Thoracic aorta endothelial cell (primary cell): ENCODE results near the gene TMEM140. TPM values are rescaled to one million over a fixed set of nuclear protein-coding genes. Genes with fewer than 3 reads are reported as not detected.

Source experiments
- small RNA-seq: library from RNA; depleted of rRNA; stranded (forward); fragments of <200 nt; gene quantifications from one replicate; pipeline ENCODE3, GENCODE V24; 2012
- total RNA-seq: library from RNA; depleted of rRNA; stranded (reverse); fragments of >200 nt; gene quantifications from 2 replicates; pipeline ENCODE4 v1.2.3, GENCODE V29; 2012

The TMEM140 gene
- total RNA-seq: 9.6 and 11.8 TPM in 2 replicates

GRCh38 chr7:135147899-135148721 is at the start of gene TMEM140:
TMEM140 (plus strand) TSS chr7:135148072; CDS start chr7:135164442, 16,370 bp downstream.

GRCh38 chr7:135170274-135170997 is 22.6 kb downstream of the TMEM140 start, which contains the start of gene CYREN:
CYREN (minus strand) TSS chr7:135170707; CDS start chr7:135168922, 1,785 bp downstream.

GRCh38 chr7:135211179-135211945 is 63.5 kb downstream of the TMEM140 start, which contains the start of gene WDR91:
WDR91 (minus strand) TSS chr7:135211526; CDS start chr7:135211502, 24 bp downstream.

Small RNA genes lying within 50 kb of the gene (small RNA-seq; reads per million reads assigned to genes)
- gene MIR6509: not detected

Other genes with a start within 250 kb of the TMEM140 start
- 2.0 and 2.9 TPM in 2 replicates for gene AGBL3, start 161.6 kb upstream of the TMEM140 start, total RNA-seq
- gene CYREN, start 22.6 kb downstream of the TMEM140 start, total RNA-seq: 22.3 and 23.9 TPM in 2 replicates
- 4.1 and 5.7 TPM in 2 replicates for gene WDR91, start 63.5 kb downstream of the TMEM140 start, total RNA-seq
- not detected in 2 replicates for gene STRA8, start 85.8 kb downstream of the TMEM140 start, total RNA-seq